IPS-18c (cell line): ENCODE measurements around the gene ATP7A.
"Not testable (repeated sequence)": the region's sequence is repeated elsewhere in the genome, so short reads cannot be mapped to it uniquely, and the experiment has no call there.

ENCODE experiments used
- H3K4me3 ChIP-seq: 2 replicates; pipeline ENCODE4 v1.7.0; 2013; ENCODE audit warnings: low read depth, mild to moderate bottlenecking, low read length, moderate library complexity; ENCODE audit not compliant: insufficient read depth
- H3K9me3 ChIP-seq: one replicate; pipeline ENCODE4 v1.6.1; 2013; ENCODE audit warnings: mild to moderate bottlenecking, low read length, moderate library complexity; ENCODE audit not compliant: control insufficient read depth, insufficient read depth

Gene ATP7A

DNA sequence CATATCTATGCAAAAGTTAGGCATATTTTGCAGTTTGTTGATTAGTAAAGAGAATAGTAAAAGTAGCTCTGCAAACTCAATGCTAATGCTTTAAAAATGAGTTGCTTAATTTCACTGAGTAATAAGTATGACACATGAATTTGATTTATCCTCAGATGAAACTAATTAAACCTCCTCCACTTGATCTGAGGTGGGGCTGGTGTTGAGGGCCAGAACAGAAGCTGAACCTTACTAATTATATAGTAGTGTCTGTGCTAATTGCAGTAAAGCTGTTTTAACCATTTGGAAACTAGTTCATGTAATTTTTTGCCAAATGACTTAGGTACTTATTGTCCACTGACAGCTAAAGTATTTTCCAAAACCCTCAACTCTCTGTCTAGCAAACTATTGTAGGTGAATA is 66.6 kb downstream of the ATP7A start:
- H3K4me3 ChIP-seq, result no peak overlapping the region
- H3K9me3 ChIP-seq, result peaks cover 5% of the 10 kb centered on the region

DNA sequence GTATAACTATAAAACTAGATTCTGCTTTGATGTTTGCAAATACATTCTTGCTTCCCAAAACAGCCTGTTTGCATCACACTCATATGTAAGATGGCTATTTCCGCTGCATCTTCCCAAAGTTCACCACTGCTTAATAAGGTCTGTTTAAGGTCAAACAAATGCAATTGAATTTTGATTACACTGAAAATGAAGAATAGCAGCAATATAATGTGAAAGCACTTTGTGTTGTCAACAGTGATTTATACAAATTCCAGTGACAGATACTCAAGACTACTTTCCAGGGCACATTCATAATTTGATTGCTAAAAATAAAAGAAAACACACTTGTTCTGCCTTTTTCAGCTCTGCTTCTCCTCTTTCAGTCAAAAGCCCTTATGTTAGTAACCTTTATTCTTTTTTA is 67.0 kb downstream of the ATP7A start:
- H3K9me3 ChIP-seq, result peaks cover 5% of the 10 kb centered on the region
- no peak overlapping the region for H3K4me3 ChIP-seq

DNA sequence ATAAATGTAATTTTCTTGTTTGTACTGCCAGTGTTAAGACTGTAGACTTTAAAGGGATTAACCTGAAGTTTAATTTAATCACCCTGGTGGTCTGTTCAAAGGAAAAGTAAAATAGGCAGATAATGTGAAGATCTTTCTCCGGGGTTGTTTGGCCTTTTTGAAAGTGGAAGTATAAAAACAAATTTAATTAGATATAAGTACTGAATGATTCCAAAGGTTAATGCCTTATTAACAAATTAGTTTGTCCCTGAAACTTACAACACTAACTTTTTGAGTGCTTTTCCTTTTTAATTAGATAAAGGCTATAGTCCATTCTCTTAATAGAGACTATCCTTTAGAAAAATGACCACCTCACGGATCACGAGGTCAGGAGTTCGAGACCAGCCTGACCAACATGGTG is 69.4 kb downstream of the ATP7A start:
- H3K9me3 ChIP-seq, result peaks cover 2% of the 10 kb centered on the region
- H3K4me3 ChIP-seq, result no peak overlapping the region

DNA sequence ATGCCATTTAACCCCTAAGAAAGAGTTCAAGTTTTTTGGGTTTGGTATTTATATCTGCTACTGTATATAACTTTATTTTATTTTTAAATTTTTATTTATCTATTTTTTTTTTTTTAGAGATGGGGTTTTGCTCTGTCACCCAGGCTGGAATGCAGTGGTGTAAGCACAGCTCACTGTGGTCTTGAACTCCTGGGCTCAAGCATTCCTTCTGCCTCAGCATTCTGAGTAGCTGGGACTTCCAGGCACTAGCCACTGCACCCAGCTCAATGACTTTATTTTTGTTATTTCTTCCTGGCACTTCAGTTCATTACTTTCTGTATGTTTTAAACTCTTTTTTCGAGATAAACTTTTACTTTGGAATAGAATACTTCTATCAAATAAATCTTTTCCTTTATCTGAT is 101.4 kb downstream of the ATP7A start:
- no peak overlapping the region for H3K4me3 ChIP-seq
- H3K9me3 ChIP-seq, result no peaks in the 10 kb centered on the region

- peaks cover 2% of the 10 kb centered on the region for H3K9me3 ChIP-seq
- no peak overlapping the region for H3K4me3 ChIP-seq
These were observed 109.3 kb downstream of the ATP7A start for GRCh38 chrX:78019586-78020483.

DNA sequence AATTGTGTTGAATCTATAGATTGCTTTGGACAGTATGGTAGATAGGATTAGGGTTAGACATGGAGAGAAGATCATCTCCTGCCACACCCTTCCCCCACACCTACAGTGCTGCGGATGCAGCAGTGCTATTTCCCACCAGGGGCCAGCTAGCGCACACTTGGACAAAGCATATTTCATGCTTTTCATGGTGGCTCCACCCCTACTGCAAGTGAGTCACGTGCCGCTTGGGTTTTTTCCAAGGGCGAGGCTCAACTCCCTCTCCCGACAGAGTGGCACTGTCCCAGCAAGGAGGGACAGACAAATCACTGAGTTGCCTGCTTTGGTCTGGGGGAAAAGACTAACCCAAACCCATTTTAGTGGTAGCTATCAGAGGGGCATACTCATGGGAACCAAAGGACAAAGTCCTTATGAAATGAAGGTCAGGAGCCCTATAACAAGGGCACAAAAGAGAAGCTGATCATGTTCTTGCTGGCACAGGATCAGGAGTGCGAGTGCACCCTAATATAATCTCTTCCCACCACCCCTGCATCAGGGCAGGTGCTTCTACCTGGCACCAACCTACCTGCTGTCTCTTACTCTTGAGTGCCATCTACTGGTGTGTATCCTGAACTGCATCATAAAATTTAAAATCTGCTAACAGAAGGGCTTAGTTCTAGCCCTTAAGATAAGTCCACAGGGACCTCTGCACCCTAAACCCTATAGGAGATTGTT is 114.0 kb downstream of the ATP7A start:
- Histone ChIP-seq H3K9me3 (no peaks in the 10 kb centered on the region), H3K4me3 (no peak overlapping the region)

DNA sequence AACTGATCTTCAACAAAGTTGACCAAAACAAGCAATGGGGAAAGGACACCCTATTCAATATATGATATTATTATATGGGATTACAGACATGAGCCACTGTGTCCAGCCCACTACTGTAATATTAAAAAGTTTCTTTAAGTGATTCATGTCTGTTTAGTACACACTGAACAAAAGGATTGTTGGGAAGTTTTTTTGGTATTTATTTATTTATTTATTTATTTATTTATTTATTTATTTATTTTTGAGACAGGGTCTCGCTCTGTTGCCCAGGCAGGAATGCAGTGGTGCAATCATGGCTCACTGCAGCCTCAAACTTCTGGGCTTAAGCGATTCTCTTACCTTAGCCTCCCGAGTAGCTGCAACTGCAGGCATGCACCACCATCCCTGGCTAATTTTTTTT is 117.3 kb downstream of the ATP7A start:
- no peaks in the 10 kb centered on the region for H3K9me3 ChIP-seq
- H3K4me3 ChIP-seq, result no peak overlapping the region

DNA sequence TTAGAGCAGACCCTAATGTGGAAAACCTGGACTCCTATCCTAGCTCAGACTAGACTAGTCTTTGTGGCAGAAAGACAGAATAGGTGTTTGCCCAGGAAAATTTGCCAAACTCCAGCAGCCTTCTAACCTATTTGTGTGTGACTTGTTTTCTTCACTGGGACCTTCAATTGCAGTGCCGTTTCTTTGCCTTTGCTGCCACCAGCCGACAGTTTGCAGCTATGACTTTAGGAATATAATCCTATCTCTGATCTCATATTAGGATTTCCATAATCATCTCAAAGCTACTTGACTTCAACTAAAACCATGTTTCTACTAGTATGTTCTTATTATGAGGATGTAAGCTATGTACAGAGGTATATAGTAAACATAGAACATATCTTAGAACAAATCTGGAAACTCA is 119.2 kb downstream of the ATP7A start:
- Histone ChIP-seq H3K9me3 (peaks cover 2% of the 10 kb centered on the region), H3K4me3 (no peak overlapping the region)

- H3K4me3 ChIP-seq, result no peak overlapping the region
- H3K9me3 ChIP-seq, result peaks cover 6% of the 10 kb centered on the region
These were observed 124.6 kb downstream of the ATP7A start for GRCh38 chrX:78035061-78035460.

DNA sequence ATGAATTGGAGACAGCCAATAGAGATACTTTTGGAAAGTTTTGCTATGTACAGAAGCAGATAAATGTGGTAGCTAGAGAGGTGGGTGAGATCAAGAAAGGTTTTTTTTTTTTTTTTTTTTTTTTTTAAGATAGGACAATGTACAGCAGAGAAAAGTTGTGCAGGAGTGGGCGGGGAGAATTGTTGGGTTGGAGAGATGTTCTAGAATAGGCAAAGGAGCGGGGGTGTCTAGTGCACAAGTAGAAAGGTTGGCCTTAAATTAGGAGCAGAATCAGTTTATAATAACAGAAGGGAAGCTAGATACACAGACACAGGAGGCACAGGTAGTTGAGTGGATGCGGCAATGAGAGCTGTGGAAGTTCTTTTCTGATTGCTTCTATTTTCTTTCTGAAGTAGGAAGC is 127.4 kb downstream of the ATP7A start:
- Histone ChIP-seq H3K9me3 (peaks cover 8% of the 10 kb centered on the region), H3K4me3 (no peak overlapping the region)

- Histone ChIP-seq H3K4me3 (no peak overlapping the region), H3K9me3 (peaks cover 2% of the 10 kb centered on the region)
These were observed 132.1 kb downstream of the ATP7A start for GRCh38 chrX:78042601-78043000.

- no peak overlapping the region for H3K4me3 ChIP-seq
- H3K9me3 ChIP-seq, result no peaks in the 10 kb centered on the region
These were observed 135.9 kb downstream of the ATP7A start for GRCh38 chrX:78046362-78046761.

GRCh38 chrX:78048052-78048451 is 137.6 kb downstream of the ATP7A start:
- Histone ChIP-seq H3K9me3 (no peaks in the 10 kb centered on the region), H3K4me3 (no peak overlapping the region)

DNA sequence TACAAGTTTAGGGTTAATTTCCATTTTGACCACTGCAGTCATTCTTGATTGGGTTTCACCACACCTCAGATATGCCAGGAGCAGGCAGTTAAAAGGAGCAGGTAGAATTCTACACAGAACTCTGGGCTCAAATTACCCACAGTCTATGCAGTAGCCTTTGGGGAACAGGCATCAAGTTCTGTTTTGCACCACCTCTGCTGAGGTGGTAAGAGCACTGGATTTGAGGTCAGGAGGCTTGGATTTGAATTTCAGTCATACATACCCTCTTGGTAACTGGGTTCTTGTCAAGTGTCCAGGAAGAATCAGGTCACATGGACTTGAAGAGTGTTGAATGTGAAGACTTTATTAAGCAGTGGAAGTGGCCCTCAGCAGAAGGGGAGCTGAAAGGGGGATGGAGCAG is 153.2 kb downstream of the ATP7A start:
- Histone ChIP-seq H3K9me3 (peaks cover 4% of the 10 kb centered on the region), H3K4me3 (no peak overlapping the region)

DNA sequence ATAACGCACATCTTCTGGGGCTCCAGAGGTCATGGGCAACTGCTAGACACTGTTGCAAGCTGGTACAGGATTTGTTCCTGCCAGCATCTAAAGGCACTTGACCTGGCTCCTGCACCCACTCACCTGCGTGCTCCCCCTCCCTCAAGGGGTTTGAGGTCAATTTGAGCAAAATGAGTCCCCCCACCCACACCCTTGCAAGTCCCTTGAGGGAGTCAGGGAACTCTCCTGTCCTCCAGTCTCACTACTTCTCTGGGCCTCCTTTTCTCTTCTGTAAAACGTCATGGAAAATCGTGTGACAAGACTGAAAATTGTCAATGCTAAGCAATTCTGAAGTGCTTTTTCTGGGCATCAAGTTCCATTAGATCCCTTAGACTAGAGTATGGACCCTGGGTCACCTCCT is 153.7 kb downstream of the ATP7A start:
- Histone ChIP-seq H3K4me3 (no peak overlapping the region), H3K9me3 (peaks cover 4% of the 10 kb centered on the region)

DNA sequence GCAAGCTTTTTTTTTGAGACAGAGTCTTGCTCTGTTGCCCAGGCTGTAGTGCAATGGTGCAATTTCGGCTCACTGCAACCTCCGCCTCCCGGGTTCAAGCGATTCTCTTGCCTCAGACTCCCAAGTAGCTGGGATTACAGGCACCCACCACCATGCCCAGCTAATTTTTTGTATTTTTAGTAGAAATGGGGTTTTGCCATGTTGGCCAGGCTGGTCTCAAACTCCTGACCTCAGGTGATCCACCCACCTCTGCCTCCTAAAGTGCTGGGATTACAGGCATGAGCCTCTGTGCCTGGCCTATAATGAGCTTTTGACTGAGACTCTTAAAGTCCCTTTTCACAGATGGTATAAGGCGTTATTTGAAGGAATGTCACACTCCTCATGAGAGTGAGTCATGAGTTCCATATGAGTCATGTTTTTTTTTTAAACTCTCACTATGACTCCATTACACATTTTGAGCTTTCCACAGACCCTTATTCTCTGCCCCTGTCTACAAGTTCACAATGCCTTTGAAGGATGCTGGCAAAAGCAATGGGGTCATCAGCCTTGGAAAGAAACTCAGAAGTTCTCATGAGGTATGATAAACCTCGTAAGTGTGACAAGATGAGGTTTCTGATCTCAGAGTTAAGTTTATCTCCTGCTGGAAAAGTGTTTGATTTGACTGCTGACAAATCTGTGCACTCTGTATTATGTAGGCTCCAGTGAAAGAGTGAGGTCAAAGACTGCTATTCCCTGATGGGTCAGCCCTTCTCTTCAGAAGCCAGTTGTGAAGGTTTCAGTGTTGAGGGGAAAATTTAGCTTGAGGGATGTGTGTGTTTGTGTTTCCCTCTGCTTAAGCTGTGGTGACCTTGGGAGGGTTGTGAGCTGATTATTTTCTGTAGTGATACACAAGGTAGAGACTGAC is 154.5 kb downstream of the ATP7A start:
- H3K9me3 ChIP-seq, H3K4me3 ChIP-seq: not testable (repeated sequence)

GRCh38 chrX:78066110-78066509 is 155.6 kb downstream of the ATP7A start:
- Histone ChIP-seq H3K9me3 (peaks cover 4% of the 10 kb centered on the region), H3K4me3 (no peak overlapping the region)
